Stomach (tissue), 4 donors: ENCODE results near the gene MSI2.

Experiments
- CTCF ChIP-seq, 7 experiments: fragments of 450-650 bp in 4 of 7; fragments of 200-600 bp in 3 of 7; sonication (generic) in 3 of 7; IDR thresholded peaks; one replicate each; pipeline ENCODE4 v1.5.1; 2016 to 2019; ENCODE audit warnings: antibody characterized with exemption in 7 of 7, control low read depth in 2 of 7, mild to moderate bottlenecking in 1 of 7
- EP300 ChIP-seq: sonication (generic); formaldehyde crosslinking; IDR thresholded peaks from one replicate; pipeline ENCODE4 v1.6.1; 2017; ENCODE audit warnings: antibody characterized with exemption
- POLR2A ChIP-seq, 4 donors: fragments of 450-650 bp; IDR thresholded peaks; one replicate each; pipeline ENCODE4 v1.6.1; 2016; ENCODE audit warnings: antibody characterized with exemption in 4 of 4, control low read depth in 2 of 4, mild to moderate bottlenecking in 1 of 4, moderate library complexity in 1 of 4
- POLR2AphosphoS5 ChIP-seq, 3 donors: sonication (generic); formaldehyde crosslinking; IDR thresholded peaks; one replicate each; pipeline ENCODE4 v1.6.1; 2016; ENCODE audit warnings: antibody characterized with exemption in 3 of 3

GRCh38 chr17:57516290-57517230 is 260.2 kb downstream of the MSI2 start:
- TF ChIP-seq POLR2A (IDR thresholded peaks at IDR 0.05) (no peak), CTCF (IDR thresholded peaks at IDR 0.05) (no peak), EP300 (no peak), POLR2AphosphoS5 (IDR thresholded peaks at IDR 0.05) (no peak)
